HG03135 (cell line): ENCODE measurements around the gene FJX1.
"Not testable (repeated sequence)": the region's sequence is repeated elsewhere in the genome, so short reads cannot be mapped to it uniquely, and the experiment has no call there.

Source experiments
- ATAC-seq: cut with Tn5 transposase; IDR thresholded peaks from one replicate; pipeline ENCODE4 v1.9.1; 2021; ENCODE audit warnings: mild to moderate bottlenecking, moderate library complexity; ENCODE audit not compliant: unreplicated experiment

FJX1 gene

DNA sequence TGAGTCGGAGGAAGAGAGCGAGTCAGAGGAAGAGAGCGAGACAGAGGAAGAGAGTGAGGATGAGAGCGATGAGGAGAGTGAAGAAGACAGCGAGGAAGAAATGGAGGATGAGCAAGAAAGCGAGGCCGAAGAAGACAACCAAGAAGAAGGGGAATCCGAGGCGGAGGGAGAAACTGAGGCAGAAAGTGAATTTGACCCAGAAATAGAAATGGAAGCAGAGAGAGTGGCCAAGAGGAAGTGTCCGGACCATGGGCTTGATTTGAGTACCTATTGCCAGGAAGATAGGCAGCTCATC lies 45.1 kb downstream of the FJX1 start:
- no peak for ATAC-seq

DNA sequence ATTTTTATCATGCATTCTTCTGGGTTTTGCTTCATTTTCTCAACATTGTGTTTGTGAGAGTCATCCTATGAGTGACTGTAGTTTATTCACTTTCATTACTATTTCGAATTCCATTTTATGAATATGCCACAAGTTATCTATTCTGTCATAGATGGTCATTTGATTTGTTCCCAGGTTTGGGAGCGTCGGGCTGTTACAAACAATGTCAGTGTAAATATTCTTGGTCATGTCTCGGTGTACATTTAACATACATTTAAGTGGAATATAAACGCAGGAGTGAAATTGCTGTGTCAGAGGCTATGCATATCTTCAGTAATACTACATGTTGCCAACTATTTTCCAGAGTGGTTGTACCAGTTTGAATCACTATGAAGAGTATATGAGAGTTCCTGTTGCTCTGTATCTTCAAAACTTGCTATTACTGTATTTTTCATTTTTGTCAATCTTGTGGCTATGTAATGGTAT lies 46.7 kb downstream of the FJX1 start:
- no peak for ATAC-seq

GRCh38 chr11:35667257-35667656 lies 49.0 kb downstream of the FJX1 start:
- ATAC-seq = no peak

GRCh38 chr11:35668350-35668749 lies 50.1 kb downstream of the FJX1 start:
- not testable (repeated sequence) for ATAC-seq
